ENCODE results near the gene ABLIM1. TPM values are rescaled to one million over a fixed set of nuclear protein-coding genes. Genes with fewer than 3 reads are reported as not detected.

Gene ABLIM1
- total and polyA plus RNA-seq, 3 donors from 2014 or later: 90.0 to 137 (median 128) TPM

- TF ChIP-seq POLR2A (IDR thresholded peaks at IDR 0.05): no peak
- TF ChIP-seq CTCF (IDR thresholded peaks at IDR 0.05): no peak
- H3K27me3 ChIP-seq: peaks cover 2% of the 10 kb centered on the region
- 85 to 86% methylated on average over 6 of the region's 6 CpGs for WGBS, 2 donors
- intact Hi-C loops (cut with DNase I; ENCODE audit: low total_unique reads): no loop called here
- no peaks in the 10 kb centered on the region for H3K9me3 ChIP-seq
- no peak overlapping the region for H3K27ac ChIP-seq
- no peaks in the 10 kb centered on the region for H3K4me1 ChIP-seq
- no peak for DNase-seq
- no peaks in the 10 kb centered on the region for H3K36me3 ChIP-seq (ENCODE audit: low read depth, missing control alignments)
- no peak overlapping the region for H3K4me3 ChIP-seq
Observed at GRCh38 chr10:114394531-114394930, 263.5 kb downstream of the ABLIM1 start.

GRCh38 chr10:114393886-114394285 lies 264.2 kb downstream of the ABLIM1 start:
- H3K4me1 ChIP-seq: no peaks in the 10 kb centered on the region
- TF ChIP-seq CTCF (IDR thresholded peaks at IDR 0.05): no peak
- no peak for TF ChIP-seq POLR2A (IDR thresholded peaks at IDR 0.05)
- WGBS, 2 donors: 87 to 91% methylated on average over 7 of the region's 7 CpGs
- no peak overlapping the region for H3K4me3 ChIP-seq
- no peaks in the 10 kb centered on the region for H3K36me3 ChIP-seq (ENCODE audit: low read depth, missing control alignments)
- intact Hi-C loops (cut with DNase I; ENCODE audit: low total_unique reads): no loop called here
- no peak for DNase-seq
- H3K27ac ChIP-seq: no peak overlapping the region
- H3K9me3 ChIP-seq: no peaks in the 10 kb centered on the region
- peaks cover 2% of the 10 kb centered on the region for H3K27me3 ChIP-seq

- DNase-seq: no peak
- H3K4me1 ChIP-seq: no peaks in the 10 kb centered on the region
- no peak overlapping the region for H3K4me3 ChIP-seq
Observed at GRCh38 chr10:114393482-114393881, 264.6 kb downstream of the ABLIM1 start.

GRCh38 chr10:114392112-114392835 lies 265.8 kb downstream of the ABLIM1 start:
- H3K36me3 ChIP-seq (ENCODE audit: low read depth, missing control alignments): no peaks in the 10 kb centered on the region
- WGBS, 2 donors: 76 to 77% methylated on average over 5 of the region's 5 CpGs
- no peak for DNase-seq
- H3K27ac ChIP-seq: no peak overlapping the region
- H3K27me3 ChIP-seq: peaks cover 2% of the 10 kb centered on the region
- H3K4me3 ChIP-seq: no peak overlapping the region
- no peaks in the 10 kb centered on the region for H3K4me1 ChIP-seq
- intact Hi-C loops (cut with DNase I; ENCODE audit: low total_unique reads): no loop called here
- no peaks in the 10 kb centered on the region for H3K9me3 ChIP-seq
- no peak for TF ChIP-seq POLR2A (IDR thresholded peaks at IDR 0.05)

More at GRCh38 chr10:114393482-114393881, 264.6 kb downstream of the ABLIM1 start:
- peaks cover 2% of the 10 kb centered on the region for H3K27me3 ChIP-seq
- no peak overlapping the region for H3K27ac ChIP-seq
- no peaks in the 10 kb centered on the region for H3K9me3 ChIP-seq
- TF ChIP-seq CTCF (IDR thresholded peaks at IDR 0.05): no peak
- TF ChIP-seq POLR2A (IDR thresholded peaks at IDR 0.05): no peak
- H3K36me3 ChIP-seq (ENCODE audit: low read depth, missing control alignments): no peaks in the 10 kb centered on the region
- intact Hi-C loops (cut with DNase I; ENCODE audit: low total_unique reads): no loop called here
- 61 to 67% methylated on average over 11 of the region's 11 CpGs for WGBS, 2 donors

- intact Hi-C loops (cut with DNase I; ENCODE audit: low total_unique reads): no loop called here
- WGBS, 2 donors: 79 to 83% methylated on average over 5 of the region's 5 CpGs
- H3K4me1 ChIP-seq: no peaks in the 10 kb centered on the region
- no peak for DNase-seq
- no peaks in the 10 kb centered on the region for H3K36me3 ChIP-seq (ENCODE audit: low read depth, missing control alignments)
- TF ChIP-seq POLR2A (IDR thresholded peaks at IDR 0.05) (no peak), CTCF (IDR thresholded peaks at IDR 0.05) (no peak)
- no peak overlapping the region for H3K27ac ChIP-seq
- H3K9me3 ChIP-seq: no peaks in the 10 kb centered on the region
- H3K4me3 ChIP-seq: no peak overlapping the region
- no peaks in the 10 kb centered on the region for H3K27me3 ChIP-seq
Observed at GRCh38 chr10:114391599-114391998, 266.5 kb downstream of the ABLIM1 start.

All from testis (tissue), 3 donors.